ENCODE data around the gene IFI27. TPM values are rescaled to one million over a fixed set of nuclear protein-coding genes. Genes with fewer than 3 reads are reported as not detected.

IFI27 gene
- total RNA-seq, 1 experiment from 2014 or later, result 4.3 TPM

DNA sequence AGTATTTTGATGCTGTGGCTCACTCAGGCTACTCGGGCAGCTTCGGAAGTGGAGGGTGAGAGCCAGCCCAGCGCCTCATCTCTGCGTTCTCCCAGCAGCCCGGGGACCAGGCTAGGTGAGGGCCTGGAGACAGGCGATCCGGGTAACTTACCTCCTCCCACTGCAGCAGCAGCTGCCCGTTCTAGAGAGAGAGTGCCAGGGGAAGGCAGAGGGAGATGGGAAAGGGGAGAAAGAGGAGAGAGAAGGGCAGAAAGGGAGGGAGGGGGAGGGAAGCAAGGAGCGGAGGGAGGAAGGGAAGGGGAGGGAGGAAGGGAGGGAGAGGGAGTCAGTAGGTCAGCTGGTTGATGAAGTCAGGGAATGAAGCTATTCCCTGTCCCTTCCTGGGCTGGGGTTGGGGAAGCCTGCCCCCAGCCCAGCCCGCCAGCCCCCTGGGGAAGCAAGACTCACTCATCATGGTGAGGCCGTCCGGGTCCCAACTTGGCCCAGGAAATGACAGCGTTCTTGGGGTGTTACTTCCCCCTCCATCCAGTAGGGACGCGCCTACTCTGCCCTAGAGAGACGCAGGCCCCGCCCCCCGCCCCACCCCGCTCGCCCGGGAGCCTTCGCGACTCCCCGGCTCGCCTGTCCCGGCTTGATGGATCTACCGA lies 18.7 kb downstream of the IFI27 start, which contains the start of gene IFI27L2:
Gene IFI27L2, minus strand, starts transcription at position 494 of the 647 bp plus-strand sequence. Its CDS starts 40 bp downstream, at position 454.
- H3K4me2 ChIP-seq (ENCODE audit: low read length), result peak within 1 kb of the TSS; percentile 97
- H3K27me3 ChIP-seq (ENCODE audit: low read length), result no peaks in the 10 kb centered on the region
- DNase-seq (peak; percentile 57), ATAC-seq (peak; percentile 92)
- no peaks in the 10 kb centered on the region for H3K9me2 ChIP-seq (replicated peaks; ENCODE audit: low read length)
- H3K4me1 ChIP-seq (ENCODE audit: insufficient read depth, low read length), result peaks cover 9% of the 10 kb centered on the region; the same call in 1 of the 2 replicates
- H3K36me3 ChIP-seq (ENCODE audit: low read depth, low read length), result no peaks in the 10 kb centered on the region
- no peak for TF ChIP-seq EZH2phosphoT487 (IDR thresholded peaks at IDR 0.05; ENCODE audit: borderline replicate concordance, low read length)
- no peak for TF ChIP-seq EZH2 (IDR thresholded peaks at IDR 0.05; ENCODE audit: low read length, unreplicated experiment)
- TF ChIP-seq, protein P1, sequence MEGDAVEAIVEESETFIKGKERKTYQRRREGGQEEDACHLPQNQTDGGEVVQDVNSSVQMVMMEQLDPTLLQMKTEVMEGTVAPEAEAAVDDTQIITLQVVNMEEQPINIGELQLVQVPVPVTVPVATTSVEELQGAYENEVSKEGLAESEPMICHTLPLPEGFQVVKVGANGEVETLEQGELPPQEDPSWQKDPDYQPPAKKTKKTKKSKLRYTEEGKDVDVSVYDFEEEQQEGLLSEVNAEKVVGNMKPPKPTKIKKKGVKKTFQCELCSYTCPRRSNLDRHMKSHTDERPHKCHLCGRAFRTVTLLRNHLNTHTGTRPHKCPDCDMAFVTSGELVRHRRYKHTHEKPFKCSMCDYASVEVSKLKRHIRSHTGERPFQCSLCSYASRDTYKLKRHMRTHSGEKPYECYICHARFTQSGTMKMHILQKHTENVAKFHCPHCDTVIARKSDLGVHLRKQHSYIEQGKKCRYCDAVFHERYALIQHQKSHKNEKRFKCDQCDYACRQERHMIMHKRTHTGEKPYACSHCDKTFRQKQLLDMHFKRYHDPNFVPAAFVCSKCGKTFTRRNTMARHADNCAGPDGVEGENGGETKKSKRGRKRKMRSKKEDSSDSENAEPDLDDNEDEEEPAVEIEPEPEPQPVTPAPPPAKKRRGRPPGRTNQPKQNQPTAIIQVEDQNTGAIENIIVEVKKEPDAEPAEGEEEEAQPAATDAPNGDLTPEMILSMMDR (conservative IDR thresholded peaks at IDR 0.05; ENCODE audit: low read depth, low read length), result no peak
- H3K9ac ChIP-seq (ENCODE audit: low read length), result 0 out of 2 replicates have a peak within 1 kb of the TSS, but pooled peaks have one; percentile 4
- intact Hi-C loops (cut with micrococcal nuclease), result no loop called here
- H4K20me1 ChIP-seq (ENCODE audit: low read length), result no peaks in the 10 kb centered on the region
- peak within 1 kb of the TSS; percentile 67 for H3K4me3 ChIP-seq (ENCODE audit: low read length)
- no peaks in the 10 kb centered on the region for H3K79me2 ChIP-seq (ENCODE audit: low read length)
- H3F3A ChIP-seq (ENCODE audit: low read length, unreplicated experiment), result no peaks in the 10 kb centered on the region
- H3K27ac ChIP-seq (ENCODE audit: low read length), result no peak within 1 kb of the TSS
- CTCF ChIA-PET, result no interaction called here
- BruUV-seq (replicated peaks), result no TSS peak
- H3K9me3 ChIP-seq (ENCODE audit: low read length), result no peaks in the 10 kb centered on the region
- peak within 1 kb of the TSS; percentile 73 for H2AFZ ChIP-seq (ENCODE audit: low read length)
- POLR2A ChIA-PET (ENCODE audit: unreplicated experiment), result no interaction called here

- Histone ChIP-seq H3F3A (ENCODE audit: low read length, unreplicated experiment) (no peaks in the 10 kb centered on the region), H3K4me3 (ENCODE audit: low read length) (peak overlapping the region; percentile 67), H3K27me3 (ENCODE audit: low read length) (no peaks in the 10 kb centered on the region), H3K9me3 (ENCODE audit: low read length) (no peaks in the 10 kb centered on the region), H3K4me1 (ENCODE audit: insufficient read depth, low read length) (peaks cover 9% of the 10 kb centered on the region; the same call in 1 of the 2 replicates), H3K27ac (ENCODE audit: low read length) (no peak overlapping the region), H4K20me1 (ENCODE audit: low read length) (no peaks in the 10 kb centered on the region), H3K9ac (ENCODE audit: low read length) (no peak overlapping the region), H2AFZ (ENCODE audit: low read length) (peak overlapping the region; percentile 73), H3K4me2 (ENCODE audit: low read length) (peak overlapping the region; percentile 97), H3K36me3 (ENCODE audit: low read depth, low read length) (no peaks in the 10 kb centered on the region), H3K9me2 (replicated peaks; ENCODE audit: low read length) (no peaks in the 10 kb centered on the region), H3K79me2 (ENCODE audit: low read length) (no peaks in the 10 kb centered on the region)
- ChIA-PET CTCF (interaction anchor here (0.6 kb wide), 1 partner anchor 190 kb away, joined by 3 read pairs; no protein-coding TSS in a partner anchor), POLR2A (ENCODE audit: unreplicated experiment) (no interaction called here)
- intact Hi-C loops (cut with micrococcal nuclease), result no loop called here
- ATAC-seq (peak; percentile 48), DNase-seq (peak; percentile 52)
- TF ChIP-seq EZH2phosphoT487 (IDR thresholded peaks at IDR 0.05; ENCODE audit: borderline replicate concordance, low read length), result no peak
- no TSS peak for BruUV-seq (replicated peaks)
Observed at GRCh38 chr14:94129758-94130414, 19.4 kb downstream of the IFI27 start.

DNA sequence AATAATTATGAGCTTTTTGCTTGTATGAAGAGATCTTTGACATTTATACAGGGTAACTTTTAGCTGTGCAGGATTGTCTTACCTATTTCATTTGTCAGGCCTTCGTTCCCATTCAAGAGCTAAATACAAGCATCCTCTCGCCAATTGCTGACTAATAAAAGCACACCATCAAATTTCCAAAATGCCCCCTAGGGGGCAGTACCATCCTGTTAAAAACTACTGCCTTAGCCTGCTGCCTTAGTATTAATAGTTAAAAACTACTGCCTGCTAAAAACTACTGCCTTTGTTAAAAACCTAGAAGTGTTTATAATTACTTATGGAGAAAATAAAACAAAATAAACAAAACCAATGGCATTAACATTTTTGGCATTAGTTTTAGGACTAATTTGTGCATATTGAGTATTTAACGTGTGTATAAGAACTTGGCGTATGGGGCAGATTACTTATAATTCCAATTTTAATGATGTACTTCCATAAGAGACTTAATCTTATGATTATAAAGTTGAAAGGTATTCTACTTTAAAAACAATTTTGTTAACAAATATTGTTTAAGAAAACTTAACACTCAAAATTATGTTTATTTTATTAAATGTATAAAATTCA lies 21.9 kb downstream of the IFI27 start:
- ATAC-seq, result no peak
- POLR2A ChIA-PET (ENCODE audit: unreplicated experiment), result interaction anchor here (0.6 kb wide), 2 partner anchors 63 to 231 kb away, joined by 3 to 4 read pairs; no protein-coding TSS in a partner anchor

More for the DNA sequence above, 21.9 kb downstream of the IFI27 start:
- no peak overlapping the region for H2AFZ ChIP-seq (ENCODE audit: low read length)
- intact Hi-C loops (cut with micrococcal nuclease), result no loop called here
- TF ChIP-seq EZH2 (IDR thresholded peaks at IDR 0.05; ENCODE audit: low read length, unreplicated experiment) (no peak), EZH2phosphoT487 (IDR thresholded peaks at IDR 0.05; ENCODE audit: borderline replicate concordance, low read length) (no peak)
- TF ChIP-seq, protein P1 (conservative IDR thresholded peaks at IDR 0.05; ENCODE audit: low read depth, low read length), result peak; percentile 84
- no peaks in the 10 kb centered on the region for H4K20me1 ChIP-seq (ENCODE audit: low read length)
- DNase-seq, result peak; percentile 78
- no peaks in the 10 kb centered on the region for H3K9me2 ChIP-seq (replicated peaks; ENCODE audit: low read length)
- H3K36me3 ChIP-seq (ENCODE audit: low read depth, low read length), result no peaks in the 10 kb centered on the region
- no peaks in the 10 kb centered on the region for H3K79me2 ChIP-seq (ENCODE audit: low read length)
- no peaks in the 10 kb centered on the region for H3F3A ChIP-seq (ENCODE audit: low read length, unreplicated experiment)
- no peak overlapping the region for H3K4me3 ChIP-seq (ENCODE audit: low read length)
- peaks cover 9% of the 10 kb centered on the region; the same call in 1 of the 2 replicates for H3K4me1 ChIP-seq (ENCODE audit: insufficient read depth, low read length)
- no peak overlapping the region for H3K9ac ChIP-seq (ENCODE audit: low read length)
- H3K27me3 ChIP-seq (ENCODE audit: low read length), result no peaks in the 10 kb centered on the region
- H3K9me3 ChIP-seq (ENCODE audit: low read length), result no peaks in the 10 kb centered on the region
- no peak overlapping the region for H3K4me2 ChIP-seq (ENCODE audit: low read length)
- no TSS peak for BruUV-seq (replicated peaks)
- CTCF ChIA-PET, result interaction anchor here (0.7 to 1.3 kb wide), 5 partner anchors 10 to 192 kb away, joined by 3 to 8 read pairs (median 4); no protein-coding TSS in a partner anchor
- no peak overlapping the region for H3K27ac ChIP-seq (ENCODE audit: low read length)

Data from PC-3 (cell line).